Transverse colon (tissue), 3 donors: ENCODE measurements around the gene TRPV3.

Experiments
- POLR2A ChIP-seq: fragments of 450-650 bp; IDR thresholded peaks from one replicate; pipeline ENCODE4 v1.6.1; 2016; ENCODE audit warnings: antibody characterized with exemption, mild to moderate bottlenecking, moderate library complexity
- TF ChIP-seq, protein P1 (sequence below), 5 experiments: fragments of 200-600 bp in 3 of 5; fragments of 450-650 bp in 2 of 5; sonication (generic) in 3 of 5; IDR thresholded peaks; 1 replicate in 2 of 5; 2 replicates in 3 of 5; pipeline ENCODE4 v1.5.1; 2016 to 2017; ENCODE audit warnings: antibody characterized with exemption in 5 of 5, inconsistent platforms in 3 of 5, mild to moderate bottlenecking in 2 of 5, moderate library complexity in 1 of 5

DNA sequence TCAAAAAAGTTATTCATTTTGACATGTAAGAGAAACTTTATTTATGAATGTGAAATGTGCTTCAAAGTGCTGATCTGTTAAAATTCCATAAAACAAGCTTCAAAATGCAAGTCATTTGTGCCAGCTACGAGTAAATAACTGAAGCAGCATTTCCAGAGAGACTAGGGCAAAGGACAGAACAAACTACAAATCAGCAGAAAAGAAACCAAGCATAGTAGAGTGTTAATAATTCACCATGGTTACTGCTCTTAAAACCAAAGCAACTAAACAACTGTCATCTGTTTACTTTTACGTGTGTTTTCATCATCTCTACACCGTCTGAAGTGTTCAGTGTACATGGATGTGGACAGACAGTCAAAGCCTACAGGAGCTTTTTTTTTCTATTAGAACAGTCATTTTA lies 83.4 kb downstream of the TRPV3 start:
- TF ChIP-seq, protein P1, sequence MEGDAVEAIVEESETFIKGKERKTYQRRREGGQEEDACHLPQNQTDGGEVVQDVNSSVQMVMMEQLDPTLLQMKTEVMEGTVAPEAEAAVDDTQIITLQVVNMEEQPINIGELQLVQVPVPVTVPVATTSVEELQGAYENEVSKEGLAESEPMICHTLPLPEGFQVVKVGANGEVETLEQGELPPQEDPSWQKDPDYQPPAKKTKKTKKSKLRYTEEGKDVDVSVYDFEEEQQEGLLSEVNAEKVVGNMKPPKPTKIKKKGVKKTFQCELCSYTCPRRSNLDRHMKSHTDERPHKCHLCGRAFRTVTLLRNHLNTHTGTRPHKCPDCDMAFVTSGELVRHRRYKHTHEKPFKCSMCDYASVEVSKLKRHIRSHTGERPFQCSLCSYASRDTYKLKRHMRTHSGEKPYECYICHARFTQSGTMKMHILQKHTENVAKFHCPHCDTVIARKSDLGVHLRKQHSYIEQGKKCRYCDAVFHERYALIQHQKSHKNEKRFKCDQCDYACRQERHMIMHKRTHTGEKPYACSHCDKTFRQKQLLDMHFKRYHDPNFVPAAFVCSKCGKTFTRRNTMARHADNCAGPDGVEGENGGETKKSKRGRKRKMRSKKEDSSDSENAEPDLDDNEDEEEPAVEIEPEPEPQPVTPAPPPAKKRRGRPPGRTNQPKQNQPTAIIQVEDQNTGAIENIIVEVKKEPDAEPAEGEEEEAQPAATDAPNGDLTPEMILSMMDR (IDR thresholded peaks at IDR 0.05): no peak
- no peak for TF ChIP-seq POLR2A
